Loucy (cell line): Measurements from ENCODE around the gene PHF20.

ENCODE experiments used
- H2AFZ ChIP-seq: fragments of 200-600 bp; sonication (generic); 2 replicates; pipeline ENCODE4 v1.6.0; 2016; ENCODE audit warnings: antibody characterized with exemption, mild to moderate bottlenecking, low read length, moderate library complexity
- H3F3A ChIP-seq: fragments of 200-600 bp; 2 replicates; pipeline ENCODE4 v1.6.0; 2016; ENCODE audit warnings: antibody characterized with exemption, low read depth, mild to moderate bottlenecking
- H3K27me3 ChIP-seq: fragments of 200-600 bp; sonication (generic); 2 replicates; pipeline ENCODE4 v1.6.1; 2014; ENCODE audit warnings: low read length, mild to moderate bottlenecking; ENCODE audit not compliant: insufficient read depth, poor library complexity, severe bottlenecking
- H3K36me3 ChIP-seq: fragments of 200-600 bp; sonication (generic); 2 replicates; pipeline ENCODE4 v1.6.1; 2016; ENCODE audit warnings: low read length; ENCODE audit not compliant: insufficient read depth
- H3K4me1 ChIP-seq: fragments of 200-600 bp; sonication (generic); 2 replicates; pipeline ENCODE4 v1.5.1; 2014; ENCODE audit warnings: low read length, mild to moderate bottlenecking; ENCODE audit not compliant: insufficient read depth, poor library complexity, severe bottlenecking
- H3K4me2 ChIP-seq: fragments of 200-600 bp; sonication (generic); 2 replicates; pipeline ENCODE4 v1.6.0; 2014; ENCODE audit warnings: antibody characterized with exemption, low read length, low read depth, mild to moderate bottlenecking; ENCODE audit not compliant: poor library complexity, severe bottlenecking
- H3K4me3 ChIP-seq: fragments of 200-600 bp; sonication (generic); 2 replicates; pipeline ENCODE4 v1.5.1; 2014; ENCODE audit warnings: low read length, mild to moderate bottlenecking, mixed read lengths; ENCODE audit not compliant: poor library complexity, severe bottlenecking
- H3K79me2 ChIP-seq: fragments of 200-600 bp; sonication (generic); 2 replicates; pipeline ENCODE4 v1.6.1; 2014; ENCODE audit warnings: low read length; ENCODE audit not compliant: insufficient read depth
- H3K9ac ChIP-seq: fragments of 200-600 bp; sonication (generic); 2 replicates; pipeline ENCODE4 v1.6.0; 2014; ENCODE audit warnings: mild to moderate bottlenecking, low read depth, low read length, moderate library complexity; ENCODE audit not compliant: poor library complexity, severe bottlenecking
- H3K9me2 ChIP-seq: fragments of 200-600 bp; sonication (generic); replicated peaks from 2 replicates; pipeline ENCODE4 v1.6.1; 2016; ENCODE audit warnings: low read depth, low read length, mixed read lengths
- H3K9me3 ChIP-seq: fragments of 200-600 bp; sonication (generic); 2 replicates; pipeline ENCODE4 v1.6.1; 2014; ENCODE audit warnings: mild to moderate bottlenecking, antibody characterized with exemption, low read length, low read depth; ENCODE audit not compliant: insufficient read depth
- H4K20me1 ChIP-seq: fragments of 200-600 bp; sonication (generic); 2 replicates; pipeline ENCODE4 v1.6.0; 2014; ENCODE audit warnings: antibody characterized with exemption, low read length, mild to moderate bottlenecking; ENCODE audit not compliant: insufficient read depth, poor library complexity, severe bottlenecking
- EZH2phosphoT487 ChIP-seq: fragments of 200-600 bp; IDR thresholded peaks from 2 replicates; pipeline ENCODE4 v1.6.1; 2018; ENCODE audit warnings: antibody characterized with exemption, mild to moderate bottlenecking, moderate library complexity, borderline replicate concordance
- TF ChIP-seq, protein P1 (sequence below): fragments of 200-600 bp; sonication (generic); conservative IDR thresholded peaks from 2 replicates; pipeline ENCODE4 v1.5.1; 2014; ENCODE audit warnings: mild to moderate bottlenecking, antibody characterized with exemption, low read length

Gene PHF20

DNA sequence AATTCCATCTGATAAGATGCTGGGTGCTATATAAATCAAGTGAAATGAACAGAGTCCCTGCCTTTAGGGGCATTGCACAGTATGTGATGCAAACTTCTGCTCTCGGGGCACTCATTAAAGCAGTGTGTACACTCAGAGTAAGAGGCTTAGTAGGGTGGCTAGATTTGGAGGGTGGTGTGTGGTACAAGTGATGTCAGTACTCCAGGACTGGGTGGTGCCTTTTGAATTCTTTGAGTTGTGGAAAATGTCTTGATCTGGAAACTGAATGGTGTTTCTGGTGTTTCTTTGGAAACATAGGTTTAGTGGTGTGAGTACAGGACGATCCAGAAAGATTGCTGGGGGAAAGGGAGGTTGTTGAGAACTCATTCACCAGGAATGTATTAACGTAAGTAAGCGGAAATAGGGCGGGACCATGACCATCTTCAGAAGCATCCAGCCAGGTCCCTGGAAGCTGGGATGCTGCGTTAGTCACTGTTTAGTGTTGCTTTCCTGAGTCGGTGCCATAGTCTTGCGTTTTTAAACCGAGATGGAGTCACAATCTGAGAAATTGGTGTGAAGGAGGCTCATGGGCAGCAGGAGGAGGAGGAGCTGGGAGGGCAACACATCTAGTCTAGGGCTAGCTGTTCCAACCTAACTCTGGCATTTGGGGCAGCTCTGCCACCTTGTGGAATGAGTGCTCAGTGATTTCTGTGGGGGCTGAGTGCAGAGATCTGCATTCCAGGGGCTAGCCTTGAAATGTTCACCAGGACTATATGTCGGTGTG is 112.1 kb downstream of the PHF20 start:
- Histone ChIP-seq H3K4me1 (no peaks in the 10 kb centered on the region), H3F3A (no peaks in the 10 kb centered on the region), H3K4me2 (no peak overlapping the region)

DNA sequence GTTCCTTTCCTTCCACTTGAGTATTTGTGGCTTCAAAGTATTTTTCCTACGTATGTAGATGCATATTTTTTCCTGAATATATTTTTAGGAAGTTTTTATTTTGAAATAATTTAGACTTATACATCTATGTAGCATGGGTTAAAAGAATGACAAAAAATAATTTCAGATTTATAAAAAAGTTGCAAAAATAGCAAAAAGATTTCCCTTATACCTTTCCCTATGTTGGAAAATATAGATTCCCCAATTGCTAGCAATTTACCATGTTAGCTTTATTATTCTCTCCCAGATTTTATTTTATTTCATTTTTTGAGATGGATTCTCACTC is 112.7 kb downstream of the PHF20 start:
- Histone ChIP-seq H3K4me2 (no peak overlapping the region), H3K9me3 (no peaks in the 10 kb centered on the region), H3K27me3 (no peaks in the 10 kb centered on the region), H3F3A (no peaks in the 10 kb centered on the region), H2AFZ (no peak overlapping the region), H3K9me2 (no peaks in the 10 kb centered on the region), H4K20me1 (no peaks in the 10 kb centered on the region), H3K4me1 (no peaks in the 10 kb centered on the region), H3K9ac (no peak overlapping the region), H3K79me2 (no peaks in the 10 kb centered on the region), H3K36me3 (peaks cover 3% of the 10 kb centered on the region; the same call in 1 of the 2 replicates), H3K4me3 (no peak overlapping the region)
- TF ChIP-seq EZH2phosphoT487, result no peak
- TF ChIP-seq, protein P1, sequence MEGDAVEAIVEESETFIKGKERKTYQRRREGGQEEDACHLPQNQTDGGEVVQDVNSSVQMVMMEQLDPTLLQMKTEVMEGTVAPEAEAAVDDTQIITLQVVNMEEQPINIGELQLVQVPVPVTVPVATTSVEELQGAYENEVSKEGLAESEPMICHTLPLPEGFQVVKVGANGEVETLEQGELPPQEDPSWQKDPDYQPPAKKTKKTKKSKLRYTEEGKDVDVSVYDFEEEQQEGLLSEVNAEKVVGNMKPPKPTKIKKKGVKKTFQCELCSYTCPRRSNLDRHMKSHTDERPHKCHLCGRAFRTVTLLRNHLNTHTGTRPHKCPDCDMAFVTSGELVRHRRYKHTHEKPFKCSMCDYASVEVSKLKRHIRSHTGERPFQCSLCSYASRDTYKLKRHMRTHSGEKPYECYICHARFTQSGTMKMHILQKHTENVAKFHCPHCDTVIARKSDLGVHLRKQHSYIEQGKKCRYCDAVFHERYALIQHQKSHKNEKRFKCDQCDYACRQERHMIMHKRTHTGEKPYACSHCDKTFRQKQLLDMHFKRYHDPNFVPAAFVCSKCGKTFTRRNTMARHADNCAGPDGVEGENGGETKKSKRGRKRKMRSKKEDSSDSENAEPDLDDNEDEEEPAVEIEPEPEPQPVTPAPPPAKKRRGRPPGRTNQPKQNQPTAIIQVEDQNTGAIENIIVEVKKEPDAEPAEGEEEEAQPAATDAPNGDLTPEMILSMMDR, result no peak

More for the DNA sequence above, 112.1 kb downstream of the PHF20 start:
- Histone ChIP-seq H4K20me1 (no peaks in the 10 kb centered on the region), H3K36me3 (peaks cover 3% of the 10 kb centered on the region; the same call in 1 of the 2 replicates), H3K27me3 (no peaks in the 10 kb centered on the region), H3K4me3 (no peak overlapping the region), H3K79me2 (no peaks in the 10 kb centered on the region), H3K9ac (no peak overlapping the region), H3K9me3 (no peaks in the 10 kb centered on the region), H2AFZ (no peak overlapping the region), H3K9me2 (no peaks in the 10 kb centered on the region)
- TF ChIP-seq, protein P1, result peak; percentile 82
- no peak for TF ChIP-seq EZH2phosphoT487

DNA sequence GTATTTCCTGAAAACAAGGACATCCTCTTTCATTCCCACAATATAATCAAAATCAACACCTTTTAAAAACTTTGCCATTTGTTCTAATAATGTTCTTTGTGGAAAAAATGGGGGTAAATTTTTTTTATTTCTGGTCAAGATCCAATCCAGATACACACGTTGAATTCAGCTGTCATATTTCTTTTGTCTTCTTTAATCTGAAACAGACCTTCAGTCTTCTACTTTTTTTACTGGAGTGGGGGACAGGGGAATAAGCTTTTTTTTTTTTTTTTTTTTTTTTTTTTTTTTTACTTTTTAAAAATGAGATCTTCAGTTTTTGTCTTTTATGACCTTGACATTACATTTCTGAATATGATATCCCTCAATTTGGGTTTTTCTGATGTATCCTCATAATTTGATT is 113.4 kb downstream of the PHF20 start:
- Histone ChIP-seq H3K4me1 (no peaks in the 10 kb centered on the region), H3K4me2 (no peak overlapping the region), H2AFZ (no peak overlapping the region), H3K36me3 (peaks cover 3% of the 10 kb centered on the region; the same call in 1 of the 2 replicates), H3K27me3 (no peaks in the 10 kb centered on the region), H3F3A (no peaks in the 10 kb centered on the region), H3K9ac (no peak overlapping the region), H3K4me3 (no peak overlapping the region), H4K20me1 (no peaks in the 10 kb centered on the region), H3K79me2 (no peaks in the 10 kb centered on the region), H3K9me2 (no peaks in the 10 kb centered on the region), H3K9me3 (no peaks in the 10 kb centered on the region)
- TF ChIP-seq, protein P1, result no peak
- TF ChIP-seq EZH2phosphoT487, result no peak
